ENCODE results near the gene SPRR5.

GRCh38 chr1:152946651-152947256 lies at the start of gene SPRR5:
- TF ChIP-seq CTCF (IDR thresholded peaks at IDR 0.05; ENCODE audit: extremely low read depth in 1 of 2, insufficient read depth in 1 of 2, low read depth in 1 of 2, low read length in 2 of 2) (no peak), POLR2AphosphoS5 (IDR thresholded peaks at IDR 0.05; ENCODE audit: insufficient read depth, low read depth, low read length) (no peak), POLR2A (IDR thresholded peaks at IDR 0.05; ENCODE audit: low read depth, low read length) (no peak), MAX (IDR thresholded peaks at IDR 0.05; ENCODE audit: insufficient read depth, insufficient read length) (no peak), EZH2 (IDR thresholded peaks at IDR 0.05; ENCODE audit: borderline replicate concordance, low read depth, low read length, severe bottlenecking) (no peak), JUN (IDR thresholded peaks at IDR 0.05; ENCODE audit: borderline replicate concordance, insufficient read depth, insufficient read length, low read depth) (no peak), FOS (IDR thresholded peaks at IDR 0.05; ENCODE audit: borderline replicate concordance, insufficient read depth, low read length) (no peak), GATA2 (IDR thresholded peaks at IDR 0.05; ENCODE audit: insufficient read depth, insufficient read length, low read depth, low read length) (no peak), MYC (IDR thresholded peaks at IDR 0.05; ENCODE audit: low read depth, low read length) (no peak)

Data from endothelial cell of umbilical vein (primary cell).